Stomach (tissue), 9 donors: ENCODE data around the gene GNPAT. TPM values are rescaled to one million over a fixed set of nuclear protein-coding genes. Genes with fewer than 3 reads are reported as not detected.

Source experiments
- DNase-seq, 2 donors: peaks; one replicate each; pipeline versions ENCODE4 v3.0.0 to v3.0.0-alpha.2; 2013 to 2019
- H3K27ac ChIP-seq, 5 donors: fragments of 200-600 bp in 4 of 5; sonication (generic) in 4 of 5; one replicate each; pipeline ENCODE4 v1.5.1; 2013 to 2019; ENCODE audit warnings: mild to moderate bottlenecking in 1 of 5, moderate library complexity in 1 of 5
- H3K27me3 ChIP-seq, 3 donors: fragments of 200-600 bp; sonication (generic); one replicate each; pipeline ENCODE4 v1.5.1; 2017 to 2019; ENCODE audit warnings: mixed run types in 1 of 3
- H3K36me3 ChIP-seq, 4 donors: fragments of 200-600 bp; sonication (generic); 1 replicate in 3 of 4; 2 replicates in 1 of 4; pipeline ENCODE4 v1.5.1; 2016 to 2019
- H3K4me1 ChIP-seq, 4 donors: fragments of 200-600 bp; sonication (generic); one replicate each; pipeline ENCODE4 v1.5.1; 2016 to 2019
- H3K4me3 ChIP-seq, 4 donors: fragments of 200-600 bp; sonication (generic) in 3 of 4; one replicate each; pipeline ENCODE4 v1.5.1; 2016 to 2019; ENCODE audit warnings: mild to moderate bottlenecking in 1 of 4
- H3K9me3 ChIP-seq, 4 donors: fragments of 200-600 bp; sonication (generic); one replicate each; pipeline ENCODE4 v1.5.1; 2016 to 2019
- EP300 ChIP-seq: sonication (generic); formaldehyde crosslinking; IDR thresholded peaks from one replicate; pipeline ENCODE4 v1.6.1; 2017; ENCODE audit warnings: antibody characterized with exemption
- POLR2A ChIP-seq, 4 donors: fragments of 450-650 bp; IDR thresholded peaks; one replicate each; pipeline ENCODE4 v1.6.1; 2016; ENCODE audit warnings: antibody characterized with exemption in 4 of 4, control low read depth in 2 of 4, mild to moderate bottlenecking in 1 of 4, moderate library complexity in 1 of 4
- POLR2AphosphoS5 ChIP-seq, 3 donors: sonication (generic); formaldehyde crosslinking; IDR thresholded peaks; one replicate each; pipeline ENCODE4 v1.6.1; 2016; ENCODE audit warnings: antibody characterized with exemption in 3 of 3
- WGBS, 5 donors: extraction: QIAGEN DNeasy Blood & Tissue Kit in 3 of 5; methylation state at CpG; one replicate each; pipeline versions ENCODE4 v1.1.5 to v1.1.7; 2013 to 2018; 5-methylcytosine and 5-hydroxymethylcytosine counted together
- intact Hi-C: fragments of 100-400 bp; cut with DNase I; formaldehyde crosslinking; loops from one replicate; pipeline ENCODE4 v1.15.1; 2023; ENCODE audit warnings: low total_unique reads
- polyA plus RNA-seq, 3 donors: library from polyadenylated mRNA; stranded (reverse); fragments of 200-250 nt; gene quantifications; one replicate each; pipeline ENCODE4 v1.2.3, GENCODE V29; 2013
- total RNA-seq, 5 donors: library from RNA; depleted of rRNA; stranded (reverse); fragments of >200 nt; gene quantifications; one replicate each; pipeline versions ENCODE4 v1.1.0 to v1.2.3, GENCODE V29; 2014 to 2016
- TF ChIP-seq, protein P1 (sequence below), 7 experiments: fragments of 450-650 bp in 4 of 7; fragments of 200-600 bp in 3 of 7; sonication (generic) in 3 of 7; IDR thresholded peaks; one replicate each; pipeline ENCODE4 v1.5.1; 2016 to 2019; ENCODE audit warnings: antibody characterized with exemption in 7 of 7, control low read depth in 2 of 7, mild to moderate bottlenecking in 1 of 7
- donor health status: healthy with polysubstance abuse.
- donor health status: Bipolar disorder and iron deficiency.
- donor health status: healthy.

Gene GNPAT
- total and polyA plus RNA-seq, 8 donors, result 35.9 to 76.8 (median 44.9) TPM

DNA sequence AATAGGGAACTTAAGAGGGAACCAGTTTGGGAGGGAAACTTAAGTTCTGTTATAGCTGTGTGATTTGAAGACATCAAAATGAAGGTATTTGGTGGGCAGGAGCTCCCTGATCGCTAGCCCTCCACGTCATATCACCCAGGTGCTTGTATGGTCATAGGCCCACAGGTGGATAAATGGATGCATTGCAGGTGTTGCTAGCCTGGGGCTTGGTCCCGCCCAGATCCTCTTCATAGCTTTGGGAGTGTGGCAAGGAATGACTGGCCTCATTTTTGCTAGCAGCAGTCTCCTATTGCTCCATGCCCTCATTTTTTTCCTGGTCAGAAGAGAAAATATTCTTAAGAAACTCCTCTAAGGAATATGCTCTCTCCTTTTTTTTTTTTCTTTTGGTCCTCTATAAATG is 11.3 kb downstream of the GNPAT start:
- TF ChIP-seq EP300, result no peak
- no peak for TF ChIP-seq POLR2AphosphoS5 (IDR thresholded peaks at IDR 0.05)
- TF ChIP-seq POLR2A (IDR thresholded peaks at IDR 0.05), result no peak
- TF ChIP-seq, protein P1, sequence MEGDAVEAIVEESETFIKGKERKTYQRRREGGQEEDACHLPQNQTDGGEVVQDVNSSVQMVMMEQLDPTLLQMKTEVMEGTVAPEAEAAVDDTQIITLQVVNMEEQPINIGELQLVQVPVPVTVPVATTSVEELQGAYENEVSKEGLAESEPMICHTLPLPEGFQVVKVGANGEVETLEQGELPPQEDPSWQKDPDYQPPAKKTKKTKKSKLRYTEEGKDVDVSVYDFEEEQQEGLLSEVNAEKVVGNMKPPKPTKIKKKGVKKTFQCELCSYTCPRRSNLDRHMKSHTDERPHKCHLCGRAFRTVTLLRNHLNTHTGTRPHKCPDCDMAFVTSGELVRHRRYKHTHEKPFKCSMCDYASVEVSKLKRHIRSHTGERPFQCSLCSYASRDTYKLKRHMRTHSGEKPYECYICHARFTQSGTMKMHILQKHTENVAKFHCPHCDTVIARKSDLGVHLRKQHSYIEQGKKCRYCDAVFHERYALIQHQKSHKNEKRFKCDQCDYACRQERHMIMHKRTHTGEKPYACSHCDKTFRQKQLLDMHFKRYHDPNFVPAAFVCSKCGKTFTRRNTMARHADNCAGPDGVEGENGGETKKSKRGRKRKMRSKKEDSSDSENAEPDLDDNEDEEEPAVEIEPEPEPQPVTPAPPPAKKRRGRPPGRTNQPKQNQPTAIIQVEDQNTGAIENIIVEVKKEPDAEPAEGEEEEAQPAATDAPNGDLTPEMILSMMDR (IDR thresholded peaks at IDR 0.05), result no peak
- peaks cover 0 to 14% (median 7%) of the 10 kb centered on the region in 4 donors for H3K4me1 ChIP-seq
- H3K27ac ChIP-seq, result no peak overlapping the region
- WGBS, 5 donors, result 80 to 88% (median 83%) methylated on average over 3 of the region's 3 CpGs
- no peaks in the 10 kb centered on the region for H3K9me3 ChIP-seq
- no peak for DNase-seq
- intact Hi-C loops, result no loop called here
- H3K36me3 ChIP-seq, result peaks cover 12 to 64% (median 63%) of the 10 kb centered on the region in 4 donors
- no peak overlapping the region for H3K4me3 ChIP-seq
- H3K27me3 ChIP-seq, result no peaks in the 10 kb centered on the region

DNA sequence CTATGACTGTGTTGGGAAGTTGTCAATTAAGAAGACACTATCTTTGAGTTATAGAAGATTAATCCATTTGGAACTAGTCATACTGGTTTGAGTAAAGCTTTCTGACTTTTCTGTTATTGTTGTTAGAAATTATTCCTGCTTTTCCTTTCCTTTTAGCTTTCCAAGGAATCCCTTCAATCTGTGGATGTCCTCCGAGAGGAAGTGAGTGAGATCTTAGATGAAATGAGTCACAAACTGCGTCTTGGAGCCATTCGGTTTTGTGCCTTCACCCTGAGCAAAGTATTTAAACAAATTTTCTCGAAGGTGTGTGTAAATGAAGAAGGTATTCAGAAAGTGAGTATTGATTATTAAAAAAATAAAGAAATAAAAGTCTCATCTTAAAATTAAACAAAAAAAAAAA is 19.3 kb downstream of the GNPAT start:
- intact Hi-C loops, result no loop called here

DNA sequence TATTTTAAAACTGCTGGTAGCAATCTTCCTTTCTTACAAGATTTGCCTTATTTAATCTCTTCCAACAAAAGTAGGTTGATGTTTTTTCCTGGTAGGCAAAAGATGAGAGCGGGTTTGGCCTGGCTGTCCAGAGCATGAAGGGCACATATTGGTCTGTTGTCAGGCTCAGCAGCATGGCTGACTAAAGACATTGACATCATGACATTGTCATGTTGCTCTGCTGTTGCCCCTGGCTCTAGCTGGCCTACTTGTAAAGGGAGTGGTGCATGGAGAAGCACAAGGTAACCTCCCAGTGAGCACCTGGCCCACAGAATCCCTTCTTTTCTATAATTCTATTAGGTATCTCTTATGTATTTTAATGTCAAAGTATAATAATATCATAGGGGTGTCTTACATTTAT is 23.6 kb downstream of the GNPAT start:
- TF ChIP-seq POLR2A (IDR thresholded peaks at IDR 0.05) (no peak), EP300 (no peak), POLR2AphosphoS5 (IDR thresholded peaks at IDR 0.05) (no peak)
- TF ChIP-seq, protein P1 (IDR thresholded peaks at IDR 0.05), result no peak
- no peak for DNase-seq
- peaks cover 61 to 99% (median 99%) of the 10 kb centered on the region in 4 donors for H3K36me3 ChIP-seq
- H3K27me3 ChIP-seq, result no peaks in the 10 kb centered on the region
- H3K27ac ChIP-seq, result no peak overlapping the region
- WGBS, 5 donors, result 92 to 100% (median 97%) methylated on average over 1 of the region's 1 CpG
- intact Hi-C loops, result no loop called here
- no peak overlapping the region for H3K4me3 ChIP-seq
- no peaks in the 10 kb centered on the region for H3K9me3 ChIP-seq
- H3K4me1 ChIP-seq, result no peaks in the 10 kb centered on the region

More for the DNA sequence above, 19.3 kb downstream of the GNPAT start:
- Histone ChIP-seq H3K4me1 (no peaks in the 10 kb centered on the region), H3K27me3 (no peaks in the 10 kb centered on the region), H3K9me3 (peaks cover 0 to 6% (median 0%) of the 10 kb centered on the region in 4 donors), H3K4me3 (no peak overlapping the region), H3K36me3 (peaks cover 38 to 99% (median 95%) of the 10 kb centered on the region in 4 donors), H3K27ac (no peak overlapping the region)
- TF ChIP-seq, protein P1 (IDR thresholded peaks at IDR 0.05), result no peak
- TF ChIP-seq EP300 (no peak), POLR2A (IDR thresholded peaks at IDR 0.05) (no peak), POLR2AphosphoS5 (IDR thresholded peaks at IDR 0.05) (no peak)
- no peak for DNase-seq
- WGBS, 5 donors, result 85 to 93% (median 89%) methylated on average over 4 of the region's 4 CpGs

DNA sequence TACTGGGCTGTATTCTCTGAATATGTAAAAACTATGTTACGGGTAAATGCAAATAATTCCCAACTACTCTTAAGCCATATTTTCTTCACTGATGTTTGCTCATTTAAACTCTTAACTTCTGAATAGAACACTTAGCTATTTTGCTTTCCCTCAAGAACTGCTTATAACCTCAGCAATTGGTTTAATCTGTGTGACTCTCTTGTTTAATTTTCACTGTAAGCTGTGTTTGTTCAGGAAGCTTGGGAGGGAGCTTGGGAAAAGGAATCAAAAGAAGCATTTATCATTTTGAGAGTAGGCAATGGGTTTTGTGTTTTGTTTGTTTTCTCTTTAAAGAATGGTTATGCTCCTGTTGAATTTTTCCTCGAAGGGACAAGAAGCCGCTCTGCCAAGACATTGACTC is 24.4 kb downstream of the GNPAT start:
- DNase-seq, result no peak
- Histone ChIP-seq H3K27me3 (no peaks in the 10 kb centered on the region), H3K27ac (no peak overlapping the region), H3K36me3 (peaks cover 61 to 99% (median 99%) of the 10 kb centered on the region in 4 donors), H3K4me1 (no peaks in the 10 kb centered on the region), H3K4me3 (no peak overlapping the region), H3K9me3 (no peaks in the 10 kb centered on the region)
- intact Hi-C loops, result no loop called here
- 56 to 75% (median 65%) methylated on average over 3 of the region's 3 CpGs for WGBS, 5 donors
- TF ChIP-seq, protein P1 (IDR thresholded peaks at IDR 0.05), result no peak
